NCI-H2196 (cell line): Measurements from ENCODE around the gene CEP70.
"Not testable (repeated sequence)": the region's sequence is repeated elsewhere in the genome, so short reads cannot be mapped to it uniquely, and the experiment has no call there.

Experiments used
- DNase-seq: peaks from one replicate; lab custom pipeline; 2025; ENCODE audit not compliant: unreplicated experiment; lab: John Stamatoyannopoulos, UW

CEP70 gene

DNA sequence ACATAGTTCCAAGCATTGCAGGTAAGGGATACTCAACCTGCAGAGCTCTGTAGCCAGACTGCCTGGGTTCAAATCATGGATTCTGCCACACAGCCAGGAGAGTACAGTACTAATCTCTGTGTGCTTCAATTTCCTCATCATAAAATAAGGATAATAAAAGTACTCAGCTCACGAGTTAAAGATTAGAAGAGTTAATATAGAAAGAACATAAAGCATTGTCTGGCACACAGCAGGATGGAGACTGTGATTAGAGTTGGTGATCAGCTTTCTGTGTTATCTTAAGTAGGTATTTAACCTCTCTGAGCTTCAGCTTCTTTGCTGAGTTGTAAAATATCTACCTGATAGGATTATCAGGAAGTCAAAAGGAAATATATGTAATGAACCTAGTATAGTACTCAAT, 2.7 kb downstream of the CEP70 start:
- DNase-seq = no peak

DNA sequence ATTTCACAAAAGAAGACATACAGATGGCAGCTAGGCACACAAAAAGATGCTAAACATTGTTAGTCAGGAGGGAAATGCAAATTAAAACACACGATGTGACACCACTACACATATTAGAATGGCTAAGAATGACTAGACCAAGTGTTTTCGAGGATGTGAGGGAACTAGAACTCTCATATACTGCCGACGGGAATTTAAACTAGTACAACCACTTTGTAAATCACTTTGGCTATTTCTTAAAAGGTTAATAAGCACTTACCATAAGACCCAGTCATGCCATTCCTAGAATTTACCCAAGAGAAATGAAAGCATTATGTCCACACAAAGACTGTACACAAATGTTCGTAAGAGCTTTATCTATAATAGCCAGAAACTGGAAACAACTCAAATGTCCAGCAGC, 5.6 kb downstream of the CEP70 start:
- DNase-seq = no peak

DNA sequence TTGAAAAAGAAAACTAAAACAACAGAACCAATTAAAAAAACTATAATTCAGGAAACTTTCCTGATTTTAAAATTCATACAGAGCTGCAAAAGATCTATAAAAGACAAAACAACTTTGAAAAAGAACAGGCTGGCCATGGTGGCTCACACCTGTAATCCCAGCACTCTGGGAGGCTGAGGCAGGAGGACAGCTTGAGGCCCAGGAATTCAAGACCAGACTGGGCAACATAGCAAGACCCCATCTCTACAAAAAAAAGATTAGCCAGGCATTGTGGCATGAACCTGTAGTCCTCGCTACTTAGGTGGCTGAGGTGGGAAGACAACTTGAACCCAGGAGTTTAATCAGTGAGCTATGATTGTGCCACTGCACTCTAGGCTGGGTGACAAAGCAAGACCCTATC, 6.7 kb downstream of the CEP70 start:
- DNase-seq = no peak

DNA sequence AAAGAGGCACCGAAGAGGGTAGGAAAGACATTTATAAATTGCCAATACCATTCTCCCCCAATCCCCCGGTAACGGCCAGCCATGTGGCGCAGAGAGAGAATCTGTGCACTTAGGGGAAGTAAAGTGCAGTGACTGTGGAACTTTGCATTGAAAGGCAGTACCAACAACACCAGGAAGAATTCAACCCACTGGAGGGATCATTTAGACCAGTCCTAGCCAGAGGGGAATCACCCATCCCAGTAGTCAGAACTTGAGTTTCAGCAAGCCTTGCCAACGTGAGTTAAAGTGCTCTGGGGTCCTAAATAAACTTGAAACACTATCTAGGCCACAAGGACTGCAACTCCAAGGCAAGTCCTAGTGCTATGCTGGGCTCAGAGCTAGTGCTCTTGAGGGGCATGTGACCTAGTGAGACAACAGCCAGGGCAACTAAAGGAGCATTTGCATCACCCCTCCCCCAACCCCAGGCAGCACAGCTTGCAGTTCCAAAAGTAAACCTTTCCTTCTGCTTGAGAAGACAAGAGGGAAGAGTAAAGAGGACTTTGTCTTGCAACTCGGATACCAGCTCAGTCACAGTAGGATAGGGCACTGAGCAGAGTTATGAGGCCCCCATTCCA, 15.0 kb downstream of the CEP70 start:
- no peak for DNase-seq

DNA sequence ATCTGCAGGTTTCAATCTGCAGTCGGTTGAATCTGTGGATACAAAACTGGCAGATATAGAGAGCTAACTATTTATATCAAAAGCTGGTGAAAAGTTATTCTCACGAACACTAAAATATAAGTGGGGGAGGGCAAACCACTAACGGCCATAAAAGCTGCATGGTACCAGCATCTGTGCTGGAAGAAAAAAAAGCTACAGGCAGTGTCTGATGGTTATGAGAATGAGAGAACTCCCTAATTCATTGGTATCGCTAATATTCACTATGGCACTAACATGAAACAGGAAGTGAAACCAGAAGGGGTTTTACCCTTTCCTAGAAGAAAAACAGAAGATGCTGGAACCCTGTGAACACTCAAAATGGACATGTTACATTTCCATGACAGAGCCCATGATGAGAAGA, 15.9 kb downstream of the CEP70 start:
- no peak for DNase-seq

DNA sequence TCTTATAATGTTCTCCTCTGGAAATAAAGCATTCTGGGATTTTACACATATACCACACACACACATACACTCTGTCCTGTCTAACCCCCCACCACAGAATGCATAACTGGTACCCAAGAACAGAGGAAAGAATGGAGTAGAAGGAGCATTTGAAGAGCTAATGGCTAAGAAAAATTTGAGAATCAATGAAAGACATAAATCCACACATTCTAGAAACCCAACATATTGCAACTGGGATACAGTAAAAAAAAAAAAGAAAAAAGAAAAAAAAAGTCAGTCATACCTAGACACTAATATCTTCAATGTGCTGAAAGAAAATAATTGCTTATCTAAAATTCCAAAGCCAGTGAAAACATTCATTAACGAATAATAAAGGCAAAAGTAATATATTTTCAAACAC, 20.9 kb downstream of the CEP70 start:
- DNase-seq = no peak

DNA sequence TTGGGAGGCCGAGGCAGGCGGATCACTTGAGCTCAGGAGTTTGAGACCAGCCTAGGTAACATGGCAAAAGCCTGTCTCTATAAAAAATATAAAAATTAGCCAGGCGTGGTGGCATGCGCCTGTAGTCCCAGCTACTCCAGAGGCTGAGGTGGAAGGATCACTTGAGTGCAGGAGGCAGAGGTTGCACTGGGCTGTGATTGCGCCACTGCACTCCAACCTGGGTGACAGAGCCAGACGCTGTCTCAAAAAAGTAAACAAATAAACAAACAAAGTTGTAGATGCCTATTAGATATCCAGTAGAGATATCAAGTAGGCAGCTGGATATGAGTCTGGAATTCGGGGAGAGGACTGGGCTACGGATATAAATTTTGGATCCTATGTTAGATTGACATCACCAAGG, 24.4 kb downstream of the CEP70 start:
- DNase-seq = not testable (repeated sequence)

DNA sequence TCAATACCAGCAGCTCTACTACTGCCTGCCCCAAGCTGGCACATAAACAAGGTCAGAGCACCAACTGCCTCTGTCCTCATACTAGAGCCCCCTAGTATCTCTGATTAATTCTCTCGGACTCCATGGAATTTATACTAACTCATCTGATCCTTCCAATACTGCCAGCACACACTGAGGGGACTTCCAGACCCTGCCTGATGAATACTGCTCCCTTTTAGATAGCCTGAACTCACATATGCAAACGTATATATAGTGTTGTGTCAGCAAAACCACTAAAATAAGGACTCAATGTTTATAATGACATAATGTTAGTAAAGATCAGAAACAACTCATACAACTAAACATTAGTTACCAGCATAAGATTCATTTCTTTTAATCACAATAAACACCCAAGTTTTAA, 25.0 kb downstream of the CEP70 start:
- DNase-seq = no peak

DNA sequence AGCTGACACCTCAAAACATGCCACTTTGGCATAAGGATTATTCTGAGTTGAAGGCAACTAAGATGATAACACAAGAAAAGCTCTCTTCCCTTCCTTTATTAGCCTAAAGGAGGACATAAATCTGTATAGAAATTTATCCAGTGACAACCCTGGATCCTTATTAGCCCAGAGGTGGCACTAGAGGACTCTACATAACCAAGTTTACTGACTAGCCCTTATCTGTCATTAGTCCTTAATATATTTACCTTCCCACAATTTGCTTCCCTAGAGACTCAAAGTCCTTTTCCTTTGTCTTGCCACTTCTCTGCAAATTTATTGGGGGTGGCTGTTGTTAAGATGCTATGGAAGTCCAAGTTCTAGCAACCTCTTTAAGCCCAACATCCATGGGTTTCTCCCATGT, 26.7 kb downstream of the CEP70 start:
- no peak for DNase-seq

DNA sequence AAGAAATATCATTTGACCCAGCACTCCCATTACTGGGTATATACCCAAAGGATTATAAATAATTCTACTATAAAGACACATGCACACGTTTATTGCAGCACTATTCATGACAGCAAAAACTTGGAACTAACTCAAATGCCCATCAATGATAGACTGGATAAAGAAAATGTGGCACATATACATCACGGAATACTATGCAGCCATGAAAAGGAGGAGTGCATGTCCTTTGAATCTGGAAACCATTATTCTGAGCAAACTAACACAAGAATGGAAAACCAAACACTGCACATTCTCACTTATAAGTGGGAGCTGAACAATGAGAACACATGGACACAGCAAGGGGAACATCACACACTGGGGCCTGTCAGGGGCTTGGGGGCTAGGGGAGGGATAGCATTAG, 27.8 kb downstream of the CEP70 start:
- DNase-seq = not testable (repeated sequence)

DNA sequence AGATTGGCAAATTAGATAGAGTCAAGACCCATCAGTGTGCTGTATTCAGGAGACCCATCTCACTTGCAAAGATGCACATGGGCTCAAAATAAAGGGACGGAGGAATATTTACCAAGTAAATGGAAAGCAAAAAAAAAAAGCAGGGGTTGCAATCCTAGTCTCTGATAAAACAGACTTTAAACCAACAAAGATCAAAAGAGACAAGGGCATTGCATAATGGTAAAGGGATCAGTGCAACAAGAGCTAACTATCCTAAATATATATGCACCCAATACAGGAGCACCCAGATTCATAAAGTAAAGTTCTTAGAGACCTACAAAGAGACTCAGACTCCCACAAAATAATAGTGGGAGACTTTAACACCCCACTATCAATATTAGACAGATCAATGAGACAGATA, 31.2 kb downstream of the CEP70 start:
- not testable (repeated sequence) for DNase-seq

DNA sequence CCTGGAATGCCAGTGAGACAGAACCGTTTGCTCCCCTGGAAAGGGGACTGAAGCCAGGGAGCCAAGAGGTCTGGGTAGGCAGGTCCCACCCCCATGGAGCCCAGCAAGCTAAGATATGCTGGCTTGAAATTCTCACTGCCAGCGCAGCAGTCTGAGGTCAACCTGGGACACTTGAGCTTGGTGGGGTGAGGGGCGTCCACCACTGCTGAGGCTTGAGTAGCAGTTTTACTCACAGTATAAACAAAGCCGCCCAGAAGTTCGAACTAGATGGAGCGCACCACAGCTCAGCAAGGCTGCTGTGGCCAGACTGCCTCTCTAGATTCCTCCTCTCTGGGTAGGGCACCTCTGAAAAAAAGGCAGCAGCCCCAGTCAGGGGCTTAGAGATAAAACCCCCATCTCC, 33.6 kb downstream of the CEP70 start:
- DNase-seq = no peak

DNA sequence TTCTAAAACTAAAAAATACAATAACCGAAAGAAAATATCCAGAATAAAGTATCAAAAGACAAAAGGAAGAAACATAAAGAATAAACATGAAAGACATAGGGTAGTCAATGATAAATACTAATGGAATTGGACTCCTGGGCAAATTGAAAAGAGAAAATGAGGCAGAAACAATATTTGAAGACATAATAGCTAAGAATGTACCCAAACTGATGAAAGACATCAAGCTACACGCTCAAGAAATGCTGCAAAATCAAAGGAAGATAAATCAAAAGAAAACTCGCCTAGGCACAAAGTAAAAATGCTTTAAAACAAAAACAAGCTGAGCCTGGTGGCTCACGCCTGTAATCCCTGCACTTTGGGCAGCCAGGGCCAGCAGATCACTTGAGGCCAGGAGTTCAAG, 34.9 kb downstream of the CEP70 start:
- no peak for DNase-seq

DNA sequence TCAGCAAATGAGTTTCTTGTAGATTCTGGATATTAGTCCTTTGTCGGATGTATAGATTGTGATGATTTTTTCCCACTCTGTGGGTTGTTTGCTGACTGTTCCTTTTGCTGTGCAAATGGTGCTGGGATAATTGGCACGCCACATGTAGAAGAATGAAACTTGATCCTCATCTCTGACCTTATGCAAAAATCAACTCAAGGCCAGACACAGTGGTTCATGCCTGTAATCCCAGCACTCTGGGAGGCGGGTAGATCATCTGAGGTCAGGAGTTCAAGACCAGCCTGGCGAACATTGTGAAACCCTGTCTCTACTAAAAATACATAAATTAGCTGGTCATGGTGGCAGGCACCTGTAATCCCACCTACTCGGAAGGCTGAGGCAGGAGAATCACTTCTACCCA, 39.3 kb downstream of the CEP70 start:
- DNase-seq = not testable (repeated sequence)

DNA sequence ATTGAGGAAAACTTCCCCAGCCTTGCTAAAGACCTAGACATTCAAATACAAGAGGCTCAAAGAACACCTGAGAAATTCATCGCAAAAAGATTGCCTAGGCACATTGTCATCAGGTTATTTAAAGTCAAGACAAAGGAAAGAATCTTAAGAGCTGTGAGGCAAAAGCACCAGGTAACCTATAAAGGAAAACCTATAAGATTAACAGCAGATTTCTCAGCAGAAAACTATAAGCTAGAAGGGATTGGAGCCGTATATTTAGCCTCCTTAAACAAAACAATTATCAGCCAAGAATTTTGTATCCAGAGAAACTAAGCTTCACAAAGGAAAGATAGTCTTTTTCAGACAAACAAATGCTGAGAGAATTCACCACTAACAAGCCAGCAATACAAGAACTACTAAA, 43.1 kb downstream of the CEP70 start:
- not testable (repeated sequence) for DNase-seq

DNA sequence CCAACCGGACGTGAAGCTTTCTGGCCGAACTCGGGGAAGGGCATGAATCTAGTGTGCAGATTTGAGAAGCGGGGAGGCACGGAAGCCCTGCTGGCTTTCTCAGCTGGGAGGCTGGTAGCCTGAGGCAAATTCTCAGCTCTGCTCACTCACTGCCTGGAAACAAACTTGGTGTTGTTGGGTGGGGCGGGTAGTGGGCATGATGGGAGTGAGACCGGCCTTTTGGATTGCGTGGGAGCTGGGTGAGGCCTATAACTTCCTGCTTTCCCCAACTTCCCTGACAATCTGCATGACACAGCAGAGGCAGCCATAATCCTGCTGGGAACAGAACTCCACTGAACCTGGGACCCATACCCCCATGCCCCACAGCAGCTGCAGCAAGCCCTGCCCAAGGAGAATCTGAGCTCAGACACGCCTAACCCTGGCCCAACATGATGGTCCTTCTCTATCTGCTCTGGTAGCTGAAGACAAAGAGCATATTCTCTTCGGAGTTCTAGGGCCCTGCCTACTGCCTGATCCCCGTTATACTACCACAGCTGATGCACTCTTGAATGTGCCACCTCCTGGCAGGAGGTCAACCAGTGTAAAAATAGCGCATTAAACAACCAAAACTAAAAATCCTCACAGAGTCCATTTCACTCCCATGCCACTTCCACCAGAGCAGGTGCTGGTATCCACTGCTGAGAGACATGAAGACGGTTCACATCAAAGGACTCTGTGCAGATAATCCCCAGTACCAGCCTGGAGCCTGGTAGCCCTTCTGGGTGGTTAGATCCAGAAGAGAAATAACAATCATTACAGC, 44.7 kb downstream of the CEP70 start:
- no peak for DNase-seq

DNA sequence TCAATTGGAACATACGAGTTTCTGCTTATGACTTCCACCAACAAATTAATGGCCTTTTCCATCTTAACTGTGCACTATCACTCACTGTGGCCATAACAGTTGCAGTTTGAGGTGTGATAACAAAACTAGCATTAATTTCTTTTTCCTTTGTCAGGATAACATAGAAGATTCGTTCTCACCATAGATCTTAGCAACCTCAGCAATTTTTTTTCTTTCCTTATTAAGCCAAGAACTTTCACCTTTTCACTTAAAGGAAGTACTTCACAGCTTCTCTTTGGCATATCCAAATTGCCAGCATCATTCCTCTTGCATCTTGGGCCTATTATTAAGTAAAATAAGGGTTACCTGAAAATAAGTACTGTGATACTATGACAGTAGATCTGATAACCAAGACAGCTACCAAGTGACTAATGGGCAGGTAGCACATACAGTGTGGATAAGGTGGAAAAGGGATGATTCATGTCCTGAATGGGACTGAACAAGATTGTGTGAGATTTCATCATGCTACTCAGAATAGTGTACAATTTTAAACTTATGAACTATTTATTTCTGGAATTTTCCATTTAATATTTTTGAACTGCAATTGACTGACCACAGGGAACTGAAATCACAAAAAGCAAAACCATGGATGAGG, 46.6 kb downstream of the CEP70 start:
- DNase-seq = no peak

DNA sequence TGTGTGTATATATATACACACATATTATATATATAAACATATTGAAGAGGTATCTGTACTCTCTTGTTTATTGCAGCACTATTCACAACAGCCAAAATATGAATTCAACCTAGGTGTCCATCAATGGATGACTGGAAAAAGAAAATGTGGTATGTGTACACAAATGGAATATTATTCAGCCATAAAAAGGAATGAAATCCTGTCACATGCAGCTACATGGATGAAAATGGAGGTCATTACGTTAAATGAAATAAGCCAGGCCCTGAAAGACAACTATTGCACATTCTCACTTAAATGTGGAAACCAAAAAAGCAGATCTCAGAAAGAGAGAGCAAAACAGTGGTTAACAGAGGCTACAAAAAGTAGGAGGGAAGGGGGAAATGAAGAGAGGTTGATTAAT, 49.5 kb downstream of the CEP70 start:
- no peak for DNase-seq

DNA sequence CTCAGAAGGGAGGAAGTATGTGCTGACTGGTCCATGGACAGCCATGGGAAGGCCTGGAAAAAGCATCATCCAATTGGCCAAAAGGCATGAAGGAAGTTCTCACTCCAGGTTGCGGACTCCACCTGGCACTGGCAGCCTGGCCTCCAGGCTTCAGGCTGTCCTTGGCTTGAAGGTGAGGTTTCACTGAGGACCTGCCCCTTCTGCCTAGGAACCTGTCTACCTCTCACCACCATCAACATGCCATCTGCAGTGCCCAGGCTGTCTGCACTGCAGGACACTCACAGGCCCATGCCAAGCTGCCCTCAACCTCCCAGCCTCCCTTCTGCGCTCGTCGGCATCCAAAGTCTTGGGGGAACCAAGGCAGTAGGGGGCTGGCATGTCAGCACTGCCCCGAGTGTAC, 51.1 kb downstream of the CEP70 start:
- no peak for DNase-seq

DNA sequence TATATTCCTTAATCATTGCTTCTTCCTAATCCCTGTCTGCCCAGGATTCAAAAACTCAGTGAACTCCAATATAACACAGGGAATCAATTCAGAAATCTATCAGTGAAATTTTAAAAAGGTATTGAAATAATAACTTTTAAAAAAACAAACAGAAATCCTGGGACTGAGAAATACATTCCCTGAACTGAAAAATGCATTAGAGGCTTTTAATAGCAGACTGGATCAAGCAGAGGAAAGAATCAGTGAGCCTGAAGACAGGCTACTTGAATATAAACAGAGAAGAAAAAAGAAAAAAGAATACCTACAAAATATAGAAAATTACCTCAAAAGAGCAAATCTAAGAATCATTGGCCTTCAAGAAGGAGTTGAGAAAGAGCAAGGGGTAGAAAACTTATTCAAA, 54.7 kb downstream of the CEP70 start:
- no peak for DNase-seq

DNA sequence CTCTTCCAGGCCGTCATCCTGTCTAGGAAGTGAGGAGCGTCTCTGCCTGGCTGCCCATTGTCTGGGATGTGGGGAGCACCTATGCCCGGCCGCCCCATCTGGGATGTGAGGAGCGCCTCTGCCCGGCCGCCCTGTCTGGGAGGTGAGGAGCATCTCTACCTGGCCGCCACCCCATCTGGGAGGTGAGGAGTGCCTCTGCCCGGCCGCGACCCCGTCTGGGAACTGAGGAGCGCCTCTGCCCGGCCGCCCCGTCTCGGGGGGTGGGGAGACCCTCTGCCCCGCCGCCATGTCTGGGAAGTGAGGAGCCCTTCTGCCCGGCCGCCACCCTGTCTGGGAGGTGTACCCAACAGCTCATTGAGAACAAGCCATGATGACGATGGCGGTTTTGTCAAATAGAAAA, 72.6 kb downstream of the CEP70 start:
- not testable (repeated sequence) for DNase-seq

DNA sequence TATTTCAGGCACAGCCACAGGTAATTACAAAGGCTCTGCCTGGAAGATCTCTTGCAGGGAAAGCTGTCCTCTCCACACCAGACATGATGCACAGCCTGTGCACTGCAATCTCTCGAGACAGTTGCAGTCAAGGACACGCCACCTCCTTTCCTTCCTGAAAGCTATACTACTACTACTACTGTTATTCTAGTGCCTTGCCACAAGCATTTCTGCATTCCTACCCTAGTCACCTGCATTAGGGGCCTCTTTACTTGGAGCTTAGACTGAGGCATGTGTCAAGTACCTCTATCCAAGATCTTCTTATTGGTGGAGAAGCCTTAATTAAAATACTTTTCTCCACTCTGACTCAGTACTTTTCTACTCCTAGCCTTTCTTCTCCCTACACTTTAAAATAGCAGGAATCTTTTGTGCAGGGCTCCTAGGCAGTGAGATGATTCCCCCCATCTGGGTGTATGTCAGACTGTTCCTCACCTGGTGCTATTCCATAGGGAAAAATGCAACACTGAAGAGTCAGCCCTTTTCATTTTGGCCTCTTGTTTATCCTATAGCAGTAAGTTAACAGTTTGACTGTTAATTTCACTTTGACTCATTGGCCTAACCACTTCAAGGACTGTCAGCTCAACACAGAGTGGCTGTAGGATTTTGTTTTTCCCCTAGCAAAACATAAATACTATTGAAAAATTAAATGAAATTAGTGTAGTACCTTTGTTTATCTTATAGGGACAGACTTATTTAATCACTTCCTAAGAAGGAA, 80.8 kb downstream of the CEP70 start:
- DNase-seq = no peak
